Urothelium cell line (cell line): ENCODE data around the gene BACH2.

Source experiments
- DNase-seq: peaks from one replicate; pipeline ENCODE4 v3.0.0; 2011; ENCODE audit warnings: low spot score, mixed read lengths
- FAIRE-seq: peaks from 2 replicates; lab custom pipeline; 2011; peaks lifted over from hg19 to GRCh38; lab: Jason Lieb, UNC

The BACH2 gene

DNA sequence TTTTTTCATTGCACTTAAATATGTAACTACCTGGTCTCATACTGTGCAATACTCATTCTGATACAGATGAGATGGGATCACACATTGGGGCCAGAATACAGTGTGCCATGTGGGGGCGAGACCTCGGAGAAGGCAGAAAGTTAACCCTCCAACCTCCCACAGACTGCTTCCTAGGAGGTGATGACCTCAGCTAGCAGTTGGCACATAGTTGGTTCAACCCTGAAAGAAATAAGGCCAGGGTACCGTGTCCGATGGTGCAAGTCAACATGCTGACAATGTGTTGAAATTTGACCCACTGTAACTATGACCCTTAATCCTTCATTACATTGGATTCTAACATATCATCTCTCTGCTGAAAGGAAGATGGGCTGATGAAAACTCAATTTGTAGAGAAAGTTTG is 340.5 kb downstream of the BACH2 start:
- FAIRE-seq, result no peak

DNA sequence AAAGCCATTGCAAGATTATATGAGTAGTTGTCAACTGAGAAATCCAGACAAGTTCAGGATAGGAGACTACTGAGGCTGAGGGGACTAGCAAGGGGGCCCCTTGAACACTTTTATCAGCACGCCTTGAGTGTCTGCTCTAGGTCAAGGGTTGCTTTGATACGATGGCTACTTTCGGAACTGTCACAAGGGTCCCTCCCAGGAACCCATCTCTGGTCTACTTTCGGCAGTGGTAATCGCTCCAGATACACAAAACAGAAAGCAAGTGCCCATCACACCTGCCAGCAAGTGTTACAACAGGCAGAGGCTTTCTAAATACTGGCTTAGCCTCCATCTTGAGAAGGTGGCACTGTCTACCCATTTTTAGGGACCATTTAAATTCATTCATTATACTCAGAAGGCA is 341.3 kb downstream of the BACH2 start:
- DNase-seq, result no peak
- no peak for FAIRE-seq

More for the DNA sequence above, 340.5 kb downstream of the BACH2 start:
- DNase-seq, result no peak

DNA sequence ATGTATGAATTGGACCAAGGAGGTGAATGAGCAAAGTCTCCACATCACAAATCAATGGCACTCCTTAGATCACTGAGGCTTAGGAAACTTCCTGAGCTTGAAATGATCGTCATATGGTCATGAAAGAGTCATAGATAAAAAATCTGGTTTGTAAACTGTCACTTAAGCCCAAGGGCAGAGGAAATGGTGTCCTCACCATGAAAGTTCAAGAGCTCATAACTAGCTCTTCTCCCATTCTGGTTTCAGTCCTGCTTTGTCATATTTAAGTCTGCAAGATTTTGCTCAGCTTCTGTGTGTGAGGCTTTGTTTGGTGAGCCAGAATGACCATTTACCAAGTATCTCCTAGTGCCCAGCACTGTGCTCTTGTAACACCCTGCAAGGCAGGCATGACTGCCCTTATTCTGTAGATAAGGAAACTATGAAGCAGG is 341.9 kb downstream of the BACH2 start:
- DNase-seq (no peak), FAIRE-seq (no peak)

DNA sequence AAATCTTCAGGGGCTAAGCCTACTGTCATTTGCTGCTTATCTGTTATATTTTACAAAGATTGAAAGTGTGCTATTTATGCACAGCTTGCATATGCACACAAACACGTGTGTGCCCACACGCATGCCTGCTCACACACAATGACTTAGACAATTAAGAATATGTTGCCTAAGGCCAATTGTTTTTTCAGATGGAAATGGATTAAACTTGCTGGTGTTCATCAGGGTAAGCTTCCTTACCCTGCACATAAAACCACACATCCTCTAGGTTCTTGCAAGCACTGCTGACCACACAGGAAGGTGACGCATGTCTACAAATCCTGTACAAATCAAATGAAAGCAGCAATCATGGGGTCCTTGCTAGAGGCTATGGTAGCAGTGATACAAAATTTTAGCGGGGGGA is 344.0 kb downstream of the BACH2 start:
- DNase-seq, result peak; percentile 27
- no peak for FAIRE-seq

DNA sequence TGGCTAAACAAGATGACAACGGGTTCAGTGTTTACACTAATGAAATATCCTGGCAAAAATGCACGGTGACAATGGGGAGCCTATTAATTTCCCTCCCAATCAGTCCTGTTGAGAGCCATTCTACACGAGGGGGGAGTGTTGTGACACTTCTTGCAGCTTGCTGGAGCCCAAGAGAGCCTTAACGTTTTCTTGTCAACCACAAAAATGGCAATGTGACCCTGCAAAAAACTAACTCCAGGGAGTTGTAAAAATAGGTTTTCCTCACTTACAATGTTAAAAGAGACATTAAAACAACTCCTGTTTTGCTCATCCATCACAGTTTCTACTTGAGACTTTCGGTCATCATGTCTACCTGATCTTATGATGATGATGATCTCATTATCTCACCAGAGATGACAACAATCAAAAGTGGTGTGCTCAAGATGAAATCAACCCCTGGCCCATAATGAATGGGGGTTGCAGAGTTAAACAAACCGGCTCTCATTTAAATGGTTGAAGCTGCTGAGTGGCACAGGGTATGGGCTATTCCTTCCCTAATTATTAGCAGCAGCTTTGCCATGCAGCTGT is 344.5 kb downstream of the BACH2 start:
- DNase-seq (no peak), FAIRE-seq (no peak)

DNA sequence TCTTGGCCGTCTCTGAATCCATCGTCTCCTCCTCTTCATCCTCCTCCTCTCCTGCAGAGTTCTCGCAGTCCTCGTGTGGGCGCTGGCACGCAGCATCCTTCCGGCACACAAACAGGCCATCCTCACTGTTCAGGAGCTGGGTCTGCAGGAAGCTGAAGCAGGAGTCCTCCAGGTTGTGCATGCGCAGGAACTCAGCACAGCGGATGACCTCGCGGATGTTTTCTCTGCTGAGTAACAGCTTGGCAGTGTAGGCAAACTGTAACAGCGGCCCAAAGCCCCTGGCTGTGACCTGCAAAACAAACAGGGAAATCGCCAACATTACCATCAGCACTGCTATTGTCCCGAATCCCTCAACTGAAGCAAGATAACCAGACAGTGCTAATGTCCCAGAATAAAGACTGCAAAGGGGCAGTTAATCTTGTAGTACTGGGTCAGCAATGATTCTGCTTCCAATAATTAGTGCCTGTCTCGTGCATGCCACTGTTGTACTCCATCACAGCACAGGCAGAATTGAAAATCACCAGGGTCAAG is 345.0 kb downstream of the BACH2 start:
- FAIRE-seq, result no peak
- DNase-seq, result no peak

DNA sequence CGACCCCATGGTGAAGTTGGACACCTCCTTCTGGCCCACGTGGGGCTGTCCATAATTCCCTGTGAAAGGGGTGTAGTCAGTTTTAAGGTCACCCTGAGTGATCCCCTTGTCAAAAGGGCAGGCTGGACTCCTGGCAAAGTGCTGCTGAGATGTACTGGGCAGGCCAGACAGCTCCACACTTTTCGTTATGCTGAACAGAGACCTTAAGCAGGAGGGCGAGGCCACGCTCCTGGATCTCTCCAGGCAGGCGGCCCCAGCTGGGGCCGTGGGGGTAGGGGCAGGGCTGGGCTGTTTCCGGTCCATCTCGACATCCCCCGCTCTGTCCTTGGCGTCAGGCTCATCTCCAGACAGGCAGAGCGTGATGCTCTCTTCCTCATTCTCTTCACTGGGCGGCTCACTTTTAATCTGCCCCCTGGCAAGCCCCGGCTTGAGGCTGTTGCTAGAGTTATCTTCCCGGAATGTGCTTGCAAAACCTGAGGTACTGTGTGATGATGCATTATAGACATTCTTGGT is 345.7 kb downstream of the BACH2 start:
- FAIRE-seq (no peak), DNase-seq (peak; percentile 27)

DNA sequence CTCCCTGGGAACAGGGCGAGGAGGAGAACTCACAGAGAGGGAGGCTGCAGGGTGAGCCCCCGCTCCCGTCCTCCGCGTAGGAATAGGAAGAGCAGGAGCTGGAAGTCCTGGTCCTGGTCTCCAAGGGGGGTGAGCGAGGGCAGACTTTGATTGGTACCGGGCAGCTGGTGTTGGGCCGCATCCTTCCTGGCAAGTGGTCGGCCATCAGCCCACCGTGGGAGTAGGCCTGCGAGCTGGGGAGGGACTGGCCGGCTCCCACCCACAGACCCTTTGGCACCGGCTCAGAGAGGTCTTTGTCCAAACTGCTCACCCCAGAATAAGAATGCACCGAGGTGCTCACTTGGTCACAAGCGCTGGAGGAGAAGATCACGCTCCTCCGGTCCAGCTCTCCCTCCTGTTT is 346.2 kb downstream of the BACH2 start:
- no peak for DNase-seq
- FAIRE-seq, result no peak

DNA sequence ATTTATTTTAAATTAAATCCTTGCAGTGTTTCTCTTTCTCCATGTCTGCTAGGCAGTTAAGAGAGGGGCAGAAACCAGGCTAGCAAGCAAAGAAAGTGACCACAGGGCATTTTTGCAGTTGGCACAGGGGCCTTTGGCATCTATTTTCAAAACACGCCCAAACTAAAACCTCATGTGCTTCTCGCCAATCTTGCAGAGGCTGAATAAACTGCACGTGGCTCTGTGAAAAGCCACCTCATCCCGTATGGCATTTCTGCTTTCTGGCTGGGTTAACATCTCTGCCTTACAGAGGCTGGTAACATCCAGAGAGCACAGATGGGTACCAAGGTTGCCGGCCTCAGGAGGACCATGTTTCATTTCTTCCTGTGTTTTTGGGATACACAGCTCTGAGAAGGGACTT is 347.8 kb downstream of the BACH2 start:
- DNase-seq, result no peak
- no peak for FAIRE-seq

DNA sequence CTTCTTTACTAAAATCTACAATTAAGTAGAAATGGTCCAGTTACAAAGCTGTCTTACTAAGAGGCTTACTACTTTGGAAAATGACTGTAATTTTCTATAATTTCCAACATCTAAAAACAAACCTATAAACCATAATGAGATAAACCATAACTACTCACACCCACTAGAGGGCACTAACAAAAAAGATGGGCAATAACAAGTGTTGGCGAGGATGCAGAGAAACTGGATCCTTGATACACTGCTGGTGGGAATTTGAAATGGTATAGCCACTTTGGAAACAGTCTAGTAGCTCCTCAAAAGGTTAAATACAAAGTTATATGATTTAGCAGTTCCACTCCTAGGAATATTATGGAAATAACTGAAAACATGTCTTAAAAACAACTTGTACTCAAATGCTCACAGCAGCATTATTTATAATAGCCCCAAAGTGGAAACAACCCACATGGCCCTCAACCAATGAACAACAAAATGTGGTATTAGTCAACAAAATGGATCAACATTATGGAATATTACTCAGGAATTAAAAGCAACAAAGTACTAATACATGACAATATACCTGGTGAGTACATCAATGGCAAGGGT is 351.7 kb downstream of the BACH2 start:
- DNase-seq (no peak), FAIRE-seq (no peak)

DNA sequence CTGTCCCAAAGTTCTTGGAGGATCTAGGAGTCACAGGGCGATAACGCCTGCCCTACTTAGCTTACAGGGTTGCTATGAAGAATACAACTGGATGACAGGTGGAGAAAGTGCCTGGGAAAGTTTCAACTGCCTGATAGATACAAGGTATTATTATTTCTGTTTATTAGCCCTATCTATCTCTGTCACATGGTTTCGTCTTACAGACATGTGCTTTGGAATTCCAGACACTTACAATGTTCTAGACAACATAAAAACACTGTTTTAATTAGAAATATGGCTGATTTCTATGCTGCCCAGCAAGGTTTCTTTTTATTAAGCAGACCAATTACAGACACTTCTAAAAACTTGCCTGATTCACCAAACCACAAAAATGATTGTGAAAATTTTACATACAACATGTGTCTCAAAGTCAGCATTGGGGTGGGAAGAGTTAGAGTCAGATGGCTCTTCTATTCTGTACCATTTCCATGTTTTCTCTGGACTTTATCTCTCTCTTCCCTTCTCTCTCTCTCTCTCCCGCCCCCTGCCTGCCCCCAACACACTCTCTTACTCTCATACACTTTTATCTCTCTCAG is 352.4 kb downstream of the BACH2 start:
- DNase-seq (no peak), FAIRE-seq (no peak)

DNA sequence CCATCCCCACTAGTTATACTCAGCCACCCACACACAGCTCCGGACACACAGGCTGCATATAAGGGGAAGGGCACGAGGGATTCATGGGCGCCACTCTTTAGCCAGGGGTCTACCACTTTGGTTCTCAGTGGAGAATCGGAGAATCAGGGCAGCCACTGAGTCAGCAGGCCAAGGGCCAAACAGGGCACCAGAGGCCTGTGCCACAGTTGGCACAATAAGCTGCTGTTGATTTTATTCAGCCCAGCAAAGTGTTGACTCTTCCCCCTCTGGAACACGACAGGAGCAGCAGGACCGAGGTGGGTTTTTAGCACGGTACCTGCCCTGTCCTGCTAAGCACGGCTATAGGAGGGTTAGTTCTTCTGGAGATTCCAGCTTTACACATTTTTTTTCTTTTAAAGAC is 354.0 kb downstream of the BACH2 start:
- no peak for FAIRE-seq
- DNase-seq, result no peak

DNA sequence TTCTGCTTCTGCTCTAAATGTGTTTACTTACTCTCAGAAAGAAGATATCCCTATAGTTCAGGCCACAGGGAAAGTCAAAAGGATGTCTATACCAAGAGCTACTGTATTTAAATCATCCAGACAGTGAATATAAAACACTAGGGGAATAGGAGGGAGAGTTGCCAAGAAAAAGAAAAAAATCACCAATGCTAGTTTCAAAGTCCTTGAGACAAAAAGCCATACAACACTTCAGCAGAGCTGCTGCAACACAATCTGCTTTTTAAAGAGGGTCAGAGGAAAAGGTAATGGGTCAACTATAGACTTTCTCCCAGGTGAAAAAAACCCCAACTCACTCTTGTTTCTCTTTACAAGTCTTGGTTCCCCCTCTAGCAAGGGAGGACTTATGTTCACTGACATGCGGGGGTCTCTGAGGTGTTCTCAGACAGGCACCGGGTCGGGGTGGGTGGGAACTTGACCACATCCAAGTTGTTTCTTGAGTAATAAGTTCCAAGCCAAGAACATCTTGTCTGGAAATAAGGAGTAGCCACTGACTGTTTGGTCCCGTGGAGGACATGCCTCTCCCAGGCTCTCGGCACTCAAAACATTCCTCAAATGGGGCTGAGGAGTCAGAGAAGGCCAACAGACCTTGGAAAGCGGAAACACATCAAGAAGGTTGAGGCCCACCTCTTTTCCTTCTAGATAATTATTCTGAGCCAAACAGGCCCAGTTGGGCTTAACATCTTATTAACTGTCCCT is 354.7 kb downstream of the BACH2 start:
- FAIRE-seq (no peak), DNase-seq (no peak)

DNA sequence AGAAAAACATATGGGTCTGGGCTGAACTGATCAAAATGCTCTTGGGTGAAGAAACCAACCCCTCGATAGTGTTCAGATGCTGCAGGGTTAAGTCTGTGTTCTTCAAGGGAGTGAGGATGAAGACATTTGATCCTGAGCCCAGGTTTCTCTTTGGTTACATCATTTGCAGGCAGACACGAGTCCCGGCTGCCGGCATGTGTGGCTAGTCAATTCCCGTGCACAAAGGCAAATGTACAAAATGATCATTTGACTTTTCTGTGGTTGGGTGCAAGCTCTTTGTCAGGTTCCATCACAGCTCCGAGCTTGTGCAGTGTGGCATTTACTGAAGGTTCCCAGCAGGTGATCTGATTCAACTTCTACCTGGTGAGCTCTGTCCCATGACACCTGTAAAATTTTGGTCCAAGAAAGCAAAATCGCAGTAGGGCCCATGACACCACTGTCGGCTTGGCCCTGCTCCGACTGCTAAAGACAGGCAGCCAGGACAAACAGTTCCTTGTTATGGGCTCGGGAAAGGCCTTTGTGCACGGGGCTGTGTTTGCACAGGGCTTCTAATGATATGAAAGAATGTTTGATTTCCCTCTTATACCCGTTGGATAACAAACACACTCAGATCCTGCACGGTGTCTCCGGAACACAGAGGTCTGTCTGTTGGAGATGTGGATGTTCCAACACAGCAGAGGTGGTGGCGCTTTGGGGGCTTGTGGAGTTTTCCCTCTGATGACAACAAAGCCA is 355.4 kb downstream of the BACH2 start:
- no peak for DNase-seq
- FAIRE-seq, result no peak

DNA sequence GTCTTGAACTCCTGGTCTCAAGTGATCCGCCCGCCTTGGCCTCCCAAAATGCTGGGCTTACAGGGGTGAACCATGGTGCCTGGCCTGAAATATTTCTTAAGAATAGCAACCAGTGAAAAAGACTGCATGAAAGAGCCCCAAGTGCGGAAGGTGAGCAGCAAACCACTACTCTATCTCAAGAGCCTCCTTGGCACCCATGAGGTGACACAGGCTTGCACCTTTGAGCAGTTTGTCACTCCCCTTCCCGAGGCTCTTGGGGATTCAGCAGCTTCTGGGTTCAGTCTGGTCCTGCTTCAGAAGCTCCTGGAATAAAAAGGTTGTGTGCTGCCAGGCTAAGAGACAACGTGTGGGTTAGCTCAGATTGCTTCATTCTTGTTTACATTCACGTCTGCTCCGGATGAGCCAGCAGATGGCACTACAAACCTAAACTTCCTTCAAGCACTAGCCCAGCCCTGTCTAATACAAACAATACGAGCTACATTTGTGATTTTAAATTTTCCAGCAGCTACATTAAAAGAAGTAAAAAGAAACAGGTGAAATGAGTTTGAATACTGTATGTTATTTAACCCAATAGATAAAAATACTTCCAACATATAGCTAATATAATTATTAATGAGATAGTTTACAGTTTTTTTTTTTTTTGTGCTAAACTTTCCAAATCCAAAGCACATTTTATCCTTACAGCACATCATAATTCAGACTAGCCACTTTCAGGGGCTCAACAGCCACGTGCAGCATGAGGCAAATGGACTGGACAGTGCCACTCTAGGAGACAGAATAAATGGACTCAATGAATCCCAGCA is 356.2 kb downstream of the BACH2 start:
- DNase-seq (peak; percentile 61), FAIRE-seq (no peak)

DNA sequence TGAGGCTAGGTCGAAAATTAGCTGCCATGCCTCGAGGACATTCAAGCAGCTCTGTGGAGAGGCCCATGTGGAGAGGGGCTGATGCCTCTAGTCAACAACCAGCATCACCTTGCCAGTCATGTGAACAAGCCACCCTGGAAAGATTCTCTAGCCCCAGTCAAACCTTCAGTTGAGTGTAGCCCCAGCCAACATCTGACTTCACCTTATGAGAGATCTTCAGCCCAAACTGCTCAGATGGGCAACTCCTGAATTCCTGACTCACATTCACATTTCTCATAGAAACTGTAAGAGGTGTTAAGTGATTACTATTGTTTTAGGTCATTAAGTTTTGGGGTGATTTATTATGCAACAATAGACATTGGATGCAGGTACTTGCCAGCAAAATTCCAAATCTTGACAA is 357.5 kb downstream of the BACH2 start:
- FAIRE-seq (no peak), DNase-seq (no peak)

DNA sequence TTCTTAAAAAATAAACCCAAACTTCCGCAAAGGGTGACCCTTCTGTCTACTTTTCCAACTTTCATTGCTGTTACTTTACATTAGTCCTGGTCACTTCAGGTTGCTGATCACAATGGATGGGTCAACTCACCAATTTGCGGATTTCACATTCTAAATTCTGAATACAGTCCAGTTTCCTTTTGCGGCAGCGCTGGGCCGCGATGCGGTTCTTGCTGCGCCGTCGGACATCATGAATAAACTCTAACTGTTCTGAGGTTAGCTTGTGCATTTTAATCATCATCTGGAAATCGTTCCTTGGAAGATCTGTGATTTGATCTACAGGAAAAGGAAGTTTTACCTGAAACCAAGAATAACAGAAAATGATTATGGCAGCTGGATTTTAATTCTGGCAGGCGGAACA is 358.6 kb downstream of the BACH2 start:
- DNase-seq (no peak), FAIRE-seq (no peak)

DNA sequence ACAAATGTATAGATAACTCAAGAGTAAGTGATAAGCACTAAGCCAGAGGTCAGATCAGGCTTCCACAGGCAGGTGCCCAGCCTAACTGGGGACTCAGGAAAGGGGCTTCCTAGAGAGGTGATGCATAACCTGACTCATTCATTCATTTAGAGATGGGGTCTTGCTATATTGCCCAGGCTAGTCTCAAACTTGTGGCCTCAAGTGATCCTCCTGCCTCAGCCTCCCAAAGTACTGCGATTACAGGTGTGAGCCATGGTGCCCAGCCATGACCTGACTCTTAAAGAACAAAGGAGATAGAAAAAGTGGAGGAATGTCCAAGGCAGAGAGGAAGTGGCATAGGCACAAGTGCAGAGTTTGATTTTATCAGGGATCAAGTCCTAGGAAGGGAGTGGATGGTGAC is 360.5 kb downstream of the BACH2 start:
- FAIRE-seq (no peak), DNase-seq (no peak)

DNA sequence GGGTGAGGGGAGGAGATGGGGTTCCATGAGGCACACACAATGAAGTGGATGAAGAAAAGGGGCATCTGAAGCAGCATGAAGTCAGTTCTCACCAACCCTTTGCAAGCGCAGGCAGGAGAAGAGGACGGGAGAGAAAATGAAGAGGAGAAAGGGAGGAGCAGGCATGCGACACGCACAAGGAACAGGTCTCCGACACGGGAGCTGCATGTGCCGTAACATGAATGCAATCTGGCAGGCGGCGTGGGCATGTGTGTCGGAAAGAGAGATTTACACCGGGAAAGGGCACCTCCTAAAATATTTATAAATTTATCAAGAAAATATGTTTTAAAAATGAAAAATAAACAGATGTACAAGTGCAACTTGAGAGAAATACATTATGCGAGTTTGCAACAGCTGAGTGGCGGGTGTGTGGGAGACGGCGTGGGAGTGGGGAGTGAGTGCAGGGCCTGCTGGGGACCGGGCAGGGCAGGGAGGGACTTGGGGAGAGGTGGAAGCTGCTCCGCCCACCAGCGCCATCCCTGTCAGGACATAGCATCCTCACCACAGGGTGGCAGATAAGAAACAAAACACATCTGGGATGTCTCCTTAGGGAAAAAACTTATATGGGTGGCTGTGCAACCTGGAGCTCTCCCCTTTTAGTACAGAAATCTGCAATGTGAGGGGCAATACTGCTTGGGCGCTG is 361.8 kb downstream of the BACH2 start:
- no peak for FAIRE-seq

More for the DNA sequence above, 361.8 kb downstream of the BACH2 start:
- DNase-seq, result no peak
